NCI-H2171 (cell line): ENCODE measurements around the gene UTP20.

Experiments
- DNase-seq: peaks from one replicate; lab custom pipeline; 2025; lab: John Stamatoyannopoulos, UW

Gene UTP20

GRCh38 chr12:101436136-101436535, 156.2 kb downstream of the UTP20 start:
- no peak for DNase-seq
